GM12878 (cell line): ENCODE results near the gene UVRAG. TPM values are rescaled to one million over a fixed set of nuclear protein-coding genes. Genes with fewer than 3 reads are reported as not detected.
A peak's percentile ranks its signal among the peaks of the same experiment; 100 is the strongest.

Source experiments
- ATAC-seq: fragments of 200-7000 bp; cut with Tn5 transposase; 3 replicates; pipeline ENCODE4 v1.9.1; 2020; ENCODE audit warnings: mild to moderate bottlenecking, moderate library complexity
- BruUV-seq: library from RNA; stranded (reverse); fragments of 400-500 nt; replicated peaks from 2 replicates; lab custom pipeline; 2021; lab: Mats Ljungman, UMichigan
- CTCF ChIA-PET: fragments of 300-600 bp; sonication (Branson Sonifier 250); formaldehyde crosslinking; extraction: SDS; loops from one replicate; lab custom pipeline; 2021; ENCODE audit warnings: inconsistent platforms; lab: Yijun Ruan, JAX
- POLR2A ChIA-PET: fragments of 350-600 bp; formaldehyde crosslinking; extraction: SDS; loops from one replicate; lab custom pipeline; 2021; ENCODE audit warnings: inconsistent platforms; lab: Charles Lee
- RAD21 ChIA-PET: fragments of 300-600 bp; sonication (Branson Sonifier 250); formaldehyde crosslinking; loops from one replicate; lab custom pipeline; 2023; ENCODE audit warnings: antibody characterized with exemption; ENCODE audit not compliant: unreplicated experiment; lab: Charles Lee
- SMC1A ChIA-PET: fragments of 300-600 bp; sonication (Branson Sonifier 250); formaldehyde crosslinking; loops from one replicate; lab custom pipeline; 2023; ENCODE audit not compliant: unreplicated experiment, uncharacterized antibody; lab: Charles Lee
- DNase-seq: peaks from one replicate; pipeline ENCODE4 v3.0.0-alpha.2; 2011; ENCODE audit warnings: low read depth, low spot score
- FAIRE-seq: peaks from 3 replicates; lab custom pipeline; 2011; peaks lifted over from hg19 to GRCh38; lab: Jason Lieb, UNC
- H2AFZ ChIP-seq: 2 replicates; pipeline ENCODE4 v1.6.0; 2011; ENCODE audit warnings: low read depth, low read length, control low read depth; ENCODE audit not compliant: control insufficient read depth
- H3K27ac ChIP-seq: 2 replicates; pipeline ENCODE4 v1.5.1; 2011; ENCODE audit warnings: control low read depth; ENCODE audit not compliant: control insufficient read depth, insufficient read depth
- H3K27me3 ChIP-seq, 2 experiments: replicated peaks in 1 of 2; 2 replicates each; pipeline versions ENCODE4 v1.6.0 to v1.6.1; 2011; ENCODE audit warnings: low read length in 1 of 2; ENCODE audit not compliant: control insufficient read depth in 2 of 2, insufficient read depth in 2 of 2
- H3K36me3 ChIP-seq, 2 experiments: 2 replicates each; pipeline ENCODE4 v1.5.1; 2011; ENCODE audit warnings: low read length in 1 of 2; ENCODE audit not compliant: control insufficient read depth in 2 of 2, insufficient read depth in 2 of 2
- H3K4me1 ChIP-seq: 2 replicates; pipeline ENCODE4 v1.6.1; 2011; ENCODE audit warnings: mild to moderate bottlenecking, low read length, moderate library complexity, mixed read lengths; ENCODE audit not compliant: control insufficient read depth, insufficient read depth
- H3K4me2 ChIP-seq: 2 replicates; pipeline ENCODE4 v1.6.0; 2011; ENCODE audit warnings: control low read depth; ENCODE audit not compliant: control insufficient read depth, insufficient read depth
- H3K4me3 ChIP-seq: fragments of 200-600 bp; sonication (generic); 2 replicates; pipeline ENCODE4 v1.5.1; 2016
- H3K79me2 ChIP-seq: 2 replicates; pipeline ENCODE4 v1.6.0; 2011; ENCODE audit warnings: low read length; ENCODE audit not compliant: control insufficient read depth, insufficient read depth
- H3K9ac ChIP-seq: 2 replicates; pipeline ENCODE4 v1.8.0; 2011; ENCODE audit warnings: low read length, control low read depth, mixed read lengths; ENCODE audit not compliant: control insufficient read depth, insufficient read depth
- H3K9me3 ChIP-seq: replicated peaks from 3 replicates; pipeline ENCODE4 v1.5.1; 2011; ENCODE audit warnings: mild to moderate bottlenecking, low read length; ENCODE audit not compliant: control insufficient read depth, insufficient read depth
- H4K20me1 ChIP-seq: 2 replicates; pipeline ENCODE4 v1.6.0; 2011; ENCODE audit not compliant: control insufficient read depth, insufficient read depth
- BCL11A ChIP-seq: IDR thresholded peaks from 2 replicates; pipeline ENCODE4 v1.6.1; 2011; ENCODE audit warnings: low read depth, low read length
- BMI1 ChIP-seq: fragments of 450-650 bp; IDR thresholded peaks from 2 replicates; pipeline ENCODE4 v1.6.1; 2016; ENCODE audit warnings: mild to moderate bottlenecking, moderate library complexity, borderline replicate concordance
- CBFB ChIP-seq: IDR thresholded peaks from 2 replicates; pipeline ENCODE4 v1.6.1; 2016; ENCODE audit warnings: antibody characterized with exemption, low read depth
- E2F4 ChIP-seq: IDR thresholded peaks from 2 replicates; pipeline ENCODE4 v1.6.1; 2012; ENCODE audit warnings: low read depth, low read length, improper control_type of control experiment
- FOXK2 ChIP-seq: fragments of 450-650 bp; IDR thresholded peaks from 2 replicates; pipeline ENCODE4 v1.6.1; 2017; ENCODE audit warnings: mild to moderate bottlenecking, moderate library complexity
- JUND ChIP-seq: IDR thresholded peaks from 2 replicates; pipeline ENCODE4 v1.6.1; 2012; ENCODE audit warnings: low read depth, mild to moderate bottlenecking, low read length, improper control_type of control experiment, moderate library complexity
- MEF2B ChIP-seq: fragments of 450-650 bp; IDR thresholded peaks from 2 replicates; pipeline ENCODE4 v1.6.1; 2018; ENCODE audit warnings: mild to moderate bottlenecking, moderate library complexity; ENCODE audit not compliant: partially characterized antibody, poor library complexity, severe bottlenecking
- SIN3A ChIP-seq: IDR thresholded peaks from 2 replicates; pipeline ENCODE4 v1.6.1; 2012; ENCODE audit warnings: low read depth, low read length, improper control_type of control experiment
- SKIL ChIP-seq: fragments of 450-650 bp; IDR thresholded peaks from 2 replicates; pipeline ENCODE4 v1.6.1; 2017; ENCODE audit warnings: mild to moderate bottlenecking, low read depth, inconsistent platforms; ENCODE audit not compliant: poor library complexity, severe bottlenecking
- ZBTB11 ChIP-seq: fragments of 450-650 bp; formaldehyde crosslinking; IDR thresholded peaks from 2 replicates; pipeline ENCODE4 v1.5.0; 2022; ENCODE audit warnings: mild to moderate bottlenecking, missing genetic modification characterization
- ZNF687 ChIP-seq: fragments of 450-650 bp; IDR thresholded peaks from 2 replicates; pipeline ENCODE4 v1.6.1; 2017; ENCODE audit warnings: mild to moderate bottlenecking, moderate library complexity
- ZZZ3 ChIP-seq: IDR thresholded peaks from 2 replicates; pipeline ENCODE4 v1.6.1; 2011; ENCODE audit warnings: low read depth; ENCODE audit not compliant: control insufficient read depth, insufficient read length
- WGBS: methylation state at CpG from one replicate; pipeline ENCODE4 v1.1.6; 2016; ENCODE audit warnings: low lambda C conversion rate; ENCODE audit not compliant: insufficient replicate concordance, insufficient coverage; ENCODE audit errors: missing lambda C conversion rate; 5-methylcytosine and 5-hydroxymethylcytosine counted together
- in situ Hi-C: fragments of 300-500 bp; cut with MboI; formaldehyde crosslinking; loops from 9 replicates; pipeline ENCODE4 v1.14.3; 2018; ENCODE audit warnings: mixed read lengths
- intact Hi-C: fragments of 100-400 bp; cut with micrococcal nuclease; formaldehyde crosslinking; loops from one replicate; pipeline ENCODE4 v1.14.2; 2022; ENCODE audit not compliant: unreplicated experiment
- polyA plus RNA-seq, 11 experiments: library from polyadenylated mRNA; depleted of rRNA in 4 of 11; unstranded in 6 of 11; stranded (reverse) in 5 of 11; fragments of >200 nt; fragmentation: Nextera tagmentation in 4 of 11; fragmentation: Illumina TruSeq in 1 of 11; extraction: Ambion mirVana in 4 of 11; extraction: Trizol in 1 of 11; gene quantifications; 1 replicate in 1 of 11; 2 replicates in 10 of 11; pipeline versions ENCODE4 v1.2.1 to v1.2.3, GENCODE V29; 2011 to 2016; ENCODE audit warnings: inconsistent platforms in 2 of 11, missing spikeins in 2 of 11, low read depth in 1 of 11
- total RNA-seq, 4 experiments: library from RNA; depleted of rRNA in 3 of 4; stranded (reverse); fragments of >200 nt in 3 of 4; fragmentation: Illumina TruSeq in 1 of 4; extraction: Trizol in 1 of 4; gene quantifications; 2 replicates each; pipeline versions ENCODE4 v1.2.1 to v1.2.3, GENCODE V29; 2013 to 2021

The UVRAG gene
- total and polyA plus RNA-seq, 10 of the 15 experiments (the other 5 are each of a cell fraction or from before 2014, with no cell fraction given) = 7.0 to 43.4 (median 37.0) TPM

GRCh38 chr11:75812542-75813040, 2.4 kb upstream of the UVRAG start:
- ATAC-seq (no peak), DNase-seq (no peak), FAIRE-seq (no peak)
- 49% methylated on average over 2 of the region's 2 CpGs for WGBS
- Histone ChIP-seq H3K27ac (peak overlapping the region; percentile 94), H3K9ac (peak overlapping the region; percentile 49; the same call in 1 of the 2 replicates), H3K4me1 (peaks cover 41% of the 10 kb centered on the region), H3K4me3 (peak overlapping the region; percentile 77; the same call in 1 of the 2 replicates), H2AFZ (no peak overlapping the region), H3K27me3 (no peaks in the 10 kb centered on the region), H3K9me3 (no peaks in the 10 kb centered on the region), H3K36me3 (no peaks in the 10 kb centered on the region), H3K79me2 (peaks cover 59% of the 10 kb centered on the region), H3K4me2 (peak overlapping the region; percentile 93), H4K20me1 (no peaks in the 10 kb centered on the region)
- BruUV-seq = no TSS peak
- POLR2A ChIA-PET = interaction anchor here (0.6 to 8.7 kb wide), 10 partner anchors 10 to 262 kb away, joined by 3 to 173 read pairs (median 5); no protein-coding TSS in a partner anchor
- CTCF ChIA-PET = interaction anchor here (0.9 to 13.1 kb wide), 9 partner anchors 10 to 340 kb away, joined by 3 to 183 read pairs (median 7); no protein-coding TSS in a partner anchor
- SMC1A ChIA-PET = interaction anchor here (0.9 to 6.5 kb wide), 11 partner anchors 10 to 79 kb away, joined by 3 to 111 read pairs (median 11); no protein-coding TSS in a partner anchor
- in situ Hi-C loops = no loop called here
- intact Hi-C loops = loop anchor here (10.0 kb wide), 1 partner anchor 1818 kb away; no protein-coding TSS in a partner anchor
- RAD21 ChIA-PET = interaction anchor here (0.7 to 10.4 kb wide), 8 partner anchors 10 to 340 kb away, joined by 3 to 111 read pairs (median 20); no protein-coding TSS in a partner anchor
- TF ChIP-seq ZNF687 = 0 out of 2 replicates have a peak, but pooled peaks have one; percentile 26
- TF ChIP-seq JUND = no peak
- peak; percentile 6 for TF ChIP-seq MEF2B
- TF ChIP-seq FOXK2 = no peak
- no peak for TF ChIP-seq E2F4
- TF ChIP-seq ZBTB11 (CRISPR knock-in tag) = no peak
- TF ChIP-seq BCL11A = no peak
- TF ChIP-seq ZZZ3 = no peak
- no peak for TF ChIP-seq SIN3A
- TF ChIP-seq BMI1 = no peak
- TF ChIP-seq SKIL = no peak
- no peak for TF ChIP-seq CBFB
